Testis (tissue), 2 donors: ENCODE data around the gene CRADD.

Experiments
- CTCF ChIP-seq, 3 experiments: fragments of 450-650 bp in 2 of 3; fragments of 200-600 bp in 1 of 3; sonication (generic) in 1 of 3; IDR thresholded peaks; one replicate each; pipeline ENCODE4 v1.5.1; 2016 to 2019; ENCODE audit warnings: antibody characterized with exemption in 3 of 3, mild to moderate bottlenecking in 2 of 3, moderate library complexity in 1 of 3
- POLR2A ChIP-seq: fragments of 450-650 bp; IDR thresholded peaks from one replicate; pipeline ENCODE4 v1.6.1; 2017; ENCODE audit warnings: antibody characterized with exemption, mild to moderate bottlenecking, moderate library complexity

- TF ChIP-seq POLR2A (no peak), CTCF (IDR thresholded peaks at IDR 0.05) (no peak)
These were observed 76.1 kb downstream of the CRADD start for GRCh38 chr12:93753285-93753684.
